ENCODE measurements around the gene ANKRD24.
"Not testable (repeated sequence)": the region's sequence is repeated elsewhere in the genome, so short reads cannot be mapped to it uniquely, and the experiment has no call there.

ANKRD24 gene

GRCh38 chr19:4157164-4157563 is 25.3 kb upstream of the ANKRD24 start:
- Mint-ChIP-seq H3K9me3 (no peaks in the 10 kb centered on the region), H3K36me3 (ENCODE audit: low read depth) (no peaks in the 10 kb centered on the region), H3K4me1 (ENCODE audit: low read depth) (peaks cover 7% of the 10 kb centered on the region), H3K27me3 (ENCODE audit: low read depth) (peaks cover 3% of the 10 kb centered on the region), H3K27ac (no peak overlapping the region), H3K4me3 (no peak overlapping the region)

GRCh38 chr19:4157971-4158370 is 24.5 kb upstream of the ANKRD24 start:
- not testable (repeated sequence) for H3K9me3 Mint-ChIP-seq; H3K4me3 Mint-ChIP-seq; H3K27ac Mint-ChIP-seq; H3K36me3 Mint-ChIP-seq (ENCODE audit: low read depth); H3K4me1 Mint-ChIP-seq (ENCODE audit: low read depth); H3K27me3 Mint-ChIP-seq (ENCODE audit: low read depth)

GRCh38 chr19:4161415-4162077 is 20.9 kb upstream of the ANKRD24 start:
- Mint-ChIP-seq H3K4me3 (no peak overlapping the region), H3K27me3 (ENCODE audit: low read depth) (no peaks in the 10 kb centered on the region), H3K4me1 (ENCODE audit: low read depth) (no peaks in the 10 kb centered on the region), H3K27ac (no peak overlapping the region), H3K9me3 (no peaks in the 10 kb centered on the region), H3K36me3 (ENCODE audit: low read depth) (no peaks in the 10 kb centered on the region)

- no peaks in the 10 kb centered on the region for H3K36me3 Mint-ChIP-seq (ENCODE audit: low read depth)
- H3K27ac Mint-ChIP-seq: no peak overlapping the region
- H3K27me3 Mint-ChIP-seq (ENCODE audit: low read depth): no peaks in the 10 kb centered on the region
- H3K9me3 Mint-ChIP-seq: no peaks in the 10 kb centered on the region
- H3K4me3 Mint-ChIP-seq: no peak overlapping the region
- H3K4me1 Mint-ChIP-seq (ENCODE audit: low read depth): no peaks in the 10 kb centered on the region
Measured at GRCh38 chr19:4164262-4164661, 18.2 kb upstream of the ANKRD24 start.

- Mint-ChIP-seq H3K9me3 (no peaks in the 10 kb centered on the region), H3K36me3 (ENCODE audit: low read depth) (no peaks in the 10 kb centered on the region), H3K27me3 (ENCODE audit: low read depth) (peaks cover 7% of the 10 kb centered on the region), H3K4me3 (no peak overlapping the region), H3K27ac (no peak overlapping the region), H3K4me1 (ENCODE audit: low read depth) (peaks cover 4% of the 10 kb centered on the region)
Measured at GRCh38 chr19:4171676-4172075, 10.8 kb upstream of the ANKRD24 start.

- H3K27me3 Mint-ChIP-seq (ENCODE audit: low read depth): peaks cover 7% of the 10 kb centered on the region
- H3K4me1 Mint-ChIP-seq (ENCODE audit: low read depth): peaks cover 4% of the 10 kb centered on the region
- no peak overlapping the region for H3K27ac Mint-ChIP-seq
- peaks cover 2% of the 10 kb centered on the region for H3K36me3 Mint-ChIP-seq (ENCODE audit: low read depth)
- H3K4me3 Mint-ChIP-seq: no peak overlapping the region
- no peaks in the 10 kb centered on the region for H3K9me3 Mint-ChIP-seq
Measured at GRCh38 chr19:4172861-4173473, 9.5 kb upstream of the ANKRD24 start.

- Mint-ChIP-seq H3K4me3 (no peak overlapping the region), H3K27ac (no peak overlapping the region), H3K9me3 (no peaks in the 10 kb centered on the region)
Measured at GRCh38 chr19:4173479-4174212, 8.8 kb upstream of the ANKRD24 start.

GRCh38 chr19:4174213-4174894 is 8.1 kb upstream of the ANKRD24 start:
- H3K27ac Mint-ChIP-seq: no peak overlapping the region
- no peaks in the 10 kb centered on the region for H3K9me3 Mint-ChIP-seq
- peaks cover 4% of the 10 kb centered on the region for H3K36me3 Mint-ChIP-seq (ENCODE audit: low read depth)
- peaks cover 7% of the 10 kb centered on the region for H3K27me3 Mint-ChIP-seq (ENCODE audit: low read depth)
- no peak overlapping the region for H3K4me3 Mint-ChIP-seq
- peaks cover 6% of the 10 kb centered on the region for H3K4me1 Mint-ChIP-seq (ENCODE audit: low read depth)

More at GRCh38 chr19:4173479-4174212, 8.8 kb upstream of the ANKRD24 start:
- Mint-ChIP-seq H3K4me1 (ENCODE audit: low read depth) (peaks cover 4% of the 10 kb centered on the region), H3K36me3 (ENCODE audit: low read depth) (peaks cover 2% of the 10 kb centered on the region), H3K27me3 (ENCODE audit: low read depth) (peaks cover 7% of the 10 kb centered on the region)

- H3K36me3 Mint-ChIP-seq (ENCODE audit: low read depth): peaks cover 12% of the 10 kb centered on the region
- peaks cover 7% of the 10 kb centered on the region for H3K4me1 Mint-ChIP-seq (ENCODE audit: low read depth)
- H3K9me3 Mint-ChIP-seq: no peaks in the 10 kb centered on the region
- H3K4me3 Mint-ChIP-seq: no peak overlapping the region
- peaks cover 7% of the 10 kb centered on the region for H3K27me3 Mint-ChIP-seq (ENCODE audit: low read depth)
- no peak overlapping the region for H3K27ac Mint-ChIP-seq
Measured at GRCh38 chr19:4174895-4175668, 7.4 kb upstream of the ANKRD24 start.

- H3K4me3 Mint-ChIP-seq: no peak overlapping the region
- H3K9me3 Mint-ChIP-seq: no peaks in the 10 kb centered on the region
- peaks cover 7% of the 10 kb centered on the region for H3K27me3 Mint-ChIP-seq (ENCODE audit: low read depth)
- H3K4me1 Mint-ChIP-seq (ENCODE audit: low read depth): peaks cover 10% of the 10 kb centered on the region
- H3K27ac Mint-ChIP-seq: no peak overlapping the region
- peaks cover 14% of the 10 kb centered on the region for H3K36me3 Mint-ChIP-seq (ENCODE audit: low read depth)
Measured at GRCh38 chr19:4175669-4175931, 6.9 kb upstream of the ANKRD24 start.

GRCh38 chr19:4177146-4177545 is 5.3 kb upstream of the ANKRD24 start:
- no peak overlapping the region for H3K27ac Mint-ChIP-seq
- no peaks in the 10 kb centered on the region for H3K9me3 Mint-ChIP-seq
- H3K4me3 Mint-ChIP-seq: no peak overlapping the region
- H3K4me1 Mint-ChIP-seq (ENCODE audit: low read depth): peaks cover 16% of the 10 kb centered on the region
- peaks cover 5% of the 10 kb centered on the region for H3K27me3 Mint-ChIP-seq (ENCODE audit: low read depth)
- H3K36me3 Mint-ChIP-seq (ENCODE audit: low read depth): peaks cover 19% of the 10 kb centered on the region

GRCh38 chr19:4178990-4179389 is 3.5 kb upstream of the ANKRD24 start:
- Mint-ChIP-seq H3K4me1 (ENCODE audit: low read depth) (peaks cover 18% of the 10 kb centered on the region), H3K27me3 (ENCODE audit: low read depth) (no peaks in the 10 kb centered on the region), H3K36me3 (ENCODE audit: low read depth) (peaks cover 19% of the 10 kb centered on the region), H3K27ac (peak overlapping the region; percentile 6), H3K4me3 (peak overlapping the region; percentile 32), H3K9me3 (no peaks in the 10 kb centered on the region)

- Mint-ChIP-seq H3K27ac (peak overlapping the region; percentile 77), H3K27me3 (ENCODE audit: low read depth) (no peaks in the 10 kb centered on the region), H3K4me3 (peak overlapping the region; percentile 68), H3K4me1 (ENCODE audit: low read depth) (peaks cover 18% of the 10 kb centered on the region), H3K9me3 (no peaks in the 10 kb centered on the region), H3K36me3 (ENCODE audit: low read depth) (peaks cover 19% of the 10 kb centered on the region)
Measured at GRCh38 chr19:4181053-4181508, 1.4 kb upstream of the ANKRD24 start.

All from T-helper 1 cell treated with Interleukin-12 subunit alpha and Interleukin-12 subunit beta and Interleukin-4 antibody, amounts not matched to agents 30 μg/mL and 1 μg/mL, for 36 hours (primary cell).